CMK (cell line): ENCODE measurements around the gene SEC31A.
"Not testable (repeated sequence)": the region's sequence is repeated elsewhere in the genome, so short reads cannot be mapped to it uniquely, and the experiment has no call there.

ENCODE experiments used
- DNase-seq: peaks from one replicate; pipeline ENCODE4 v3.0.0-alpha.2; 2010; ENCODE audit warnings: low read depth

Gene SEC31A

DNA sequence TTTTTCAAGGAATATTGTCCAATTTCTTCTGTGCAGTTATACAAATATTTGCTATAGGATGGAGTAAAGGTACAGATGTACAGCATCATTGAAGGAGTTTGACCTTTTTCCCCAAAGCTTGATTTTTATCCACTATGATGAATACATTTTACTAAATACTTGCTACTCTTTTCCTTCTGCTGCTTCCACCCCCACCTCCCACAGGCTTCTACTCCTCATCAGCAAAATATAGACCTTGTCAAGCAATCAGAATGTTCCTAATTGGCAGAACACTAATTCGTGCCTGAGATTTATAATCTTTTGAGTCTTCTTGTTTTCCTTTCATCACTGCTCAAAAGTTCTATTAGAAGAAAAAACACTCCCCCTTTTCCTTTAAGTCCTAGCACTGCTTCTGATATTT, 5.8 kb upstream of the SEC31A start:
- DNase-seq, result no peak

- no peak for DNase-seq
These were observed 3.0 kb upstream of the SEC31A start for GRCh38 chr4:82893942-82894341.

GRCh38 chr4:82892467-82892802, 1.5 kb upstream of the SEC31A start:
- DNase-seq, result no peak

DNA sequence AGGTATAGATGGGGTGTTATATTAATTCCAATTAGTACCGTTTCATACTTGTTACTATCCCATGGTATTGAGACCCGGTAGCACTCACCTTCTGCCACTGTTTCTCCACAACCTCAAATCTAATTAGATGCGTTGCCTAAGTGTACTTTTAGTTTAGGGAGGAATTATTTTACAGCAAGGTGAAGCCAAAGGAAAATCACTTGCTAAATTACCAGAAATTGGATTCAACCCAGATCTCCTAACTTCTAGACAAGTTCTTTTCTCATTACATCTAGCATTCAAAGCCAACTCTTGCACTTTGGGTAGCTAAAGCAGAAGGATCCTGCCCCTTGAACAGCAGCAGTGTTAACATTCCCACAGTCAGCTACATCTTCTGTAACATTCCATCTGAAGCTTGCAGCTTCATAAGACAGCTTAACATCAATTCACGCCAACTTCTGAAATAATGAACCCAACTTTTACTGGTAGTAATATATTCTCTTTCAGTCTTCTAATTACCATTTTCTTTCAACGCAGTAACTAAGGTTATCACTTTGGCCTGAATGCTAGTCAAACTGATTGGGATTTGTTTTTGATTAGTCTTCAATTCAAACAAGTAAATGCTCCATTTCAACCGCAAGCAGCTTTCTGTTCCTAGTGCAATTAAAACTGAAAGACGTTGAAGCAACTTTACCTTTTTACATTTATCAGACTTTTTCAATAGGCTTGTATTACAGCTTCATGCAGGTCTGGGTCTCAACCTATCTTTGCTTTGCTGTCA, 934 bp upstream of the SEC31A start:
- no peak for DNase-seq

DNA sequence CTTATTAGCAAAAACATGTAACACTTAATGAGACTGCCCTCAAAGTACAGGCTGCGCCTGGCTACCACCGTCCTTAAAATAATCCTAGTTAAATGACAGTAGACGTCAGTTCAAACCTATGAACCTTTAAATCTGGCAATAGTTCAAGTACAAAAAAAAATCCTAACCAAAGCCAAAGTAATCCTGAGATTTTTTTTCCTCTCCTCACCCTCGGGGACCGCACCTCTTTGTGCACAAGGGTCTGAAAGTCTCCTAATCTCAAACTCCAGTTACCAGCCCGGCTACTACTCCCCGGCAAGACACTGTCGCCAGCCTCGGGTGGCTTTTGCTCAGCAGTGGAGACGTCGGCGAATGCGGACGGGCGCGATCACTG, 439 bp downstream of the SEC31A start:
- no peak for DNase-seq

- no peak for DNase-seq
These were observed 1.7 kb downstream of the SEC31A start for GRCh38 chr4:82889287-82889686.

DNA sequence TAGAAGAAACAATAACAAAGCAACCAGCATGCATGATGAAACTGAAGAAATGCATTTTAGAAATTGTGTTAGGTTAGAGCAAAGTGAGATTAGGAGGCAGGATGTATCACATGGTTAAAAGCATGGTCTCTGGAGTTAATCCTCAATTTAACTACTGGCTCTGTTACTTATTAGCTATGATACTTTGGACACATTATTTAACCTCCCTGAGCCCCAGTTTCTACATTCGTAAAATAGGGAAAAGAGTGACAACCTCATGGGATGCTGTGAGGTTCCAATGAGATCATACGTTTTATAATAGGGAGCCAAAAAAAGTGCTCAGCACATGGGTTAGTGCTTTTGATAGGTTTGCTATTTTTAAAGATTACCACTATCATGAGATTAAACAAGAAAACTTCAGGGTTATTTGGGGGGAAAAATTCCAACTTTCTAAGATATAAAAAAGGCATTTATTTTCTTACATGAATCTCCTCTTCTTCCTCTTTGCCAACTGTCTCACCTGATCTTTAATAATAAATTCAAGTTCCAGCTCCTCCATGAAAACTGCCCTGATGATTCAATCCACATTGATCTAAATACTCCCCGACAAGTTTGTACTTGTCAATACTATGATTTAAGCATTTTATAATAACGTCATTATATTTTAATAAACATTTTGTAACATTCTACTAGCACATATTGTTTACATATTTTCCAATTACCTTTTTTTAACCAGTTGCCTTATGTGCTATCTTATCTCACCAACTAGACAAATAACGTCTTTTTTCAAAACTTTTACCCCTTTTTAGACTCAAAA, 4.6 kb downstream of the SEC31A start:
- no peak for DNase-seq

DNA sequence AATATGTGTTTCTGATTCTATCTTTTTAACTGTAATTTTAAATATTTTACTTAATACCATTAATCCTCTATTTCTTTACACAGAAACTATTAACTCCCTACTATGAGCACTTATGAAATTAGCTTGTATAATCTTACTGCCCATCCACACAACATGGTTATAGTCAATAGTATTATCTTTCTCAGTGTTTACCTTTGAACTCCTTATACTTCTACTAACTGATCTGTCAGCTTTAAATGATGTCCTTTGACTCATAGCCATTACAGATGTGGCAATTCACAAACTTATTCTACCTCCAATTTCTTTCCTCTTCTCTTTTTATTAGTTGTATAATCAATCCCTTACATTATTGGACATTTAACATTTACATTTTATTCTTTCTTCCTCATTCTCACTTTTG, 5.5 kb downstream of the SEC31A start:
- DNase-seq, result no peak

- no peak for DNase-seq
These were observed 22.4 kb downstream of the SEC31A start for GRCh38 chr4:82868572-82868971.

DNA sequence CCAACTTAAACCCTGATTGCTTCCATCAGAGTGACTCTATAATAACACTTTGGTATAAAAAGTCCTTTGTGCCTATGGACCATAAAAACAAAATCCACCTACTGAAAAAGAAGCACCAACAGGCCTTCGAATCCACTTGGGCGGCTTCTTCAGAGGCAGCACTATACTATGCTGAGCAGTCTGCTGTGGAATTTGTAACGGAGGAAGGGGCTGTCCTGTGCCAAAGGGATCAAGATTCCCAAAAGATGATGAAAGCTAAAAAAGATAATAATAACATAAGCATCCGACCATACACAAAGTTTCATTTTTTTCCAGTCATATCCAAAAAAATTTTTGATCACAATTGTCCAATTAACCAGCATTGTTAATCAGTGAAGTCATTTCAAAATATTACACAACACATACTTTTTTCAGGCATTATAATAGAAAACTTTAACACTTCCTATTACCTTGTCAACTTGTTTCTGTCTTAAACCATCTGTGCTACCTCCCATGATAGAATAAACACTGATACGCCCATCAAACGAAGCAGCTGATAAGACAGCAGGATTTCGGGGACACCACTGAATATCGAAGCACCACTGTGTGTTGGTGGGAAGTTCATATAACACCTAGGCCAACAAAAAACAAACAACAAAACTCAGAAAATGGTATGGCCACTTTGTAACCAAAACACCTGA, 24.1 kb downstream of the SEC31A start:
- DNase-seq, result no peak

GRCh38 chr4:82866033-82866432, 24.9 kb downstream of the SEC31A start:
- not testable (repeated sequence) for DNase-seq

GRCh38 chr4:82865592-82865991, 25.4 kb downstream of the SEC31A start:
- no peak for DNase-seq

- no peak for DNase-seq
These were observed 26.5 kb downstream of the SEC31A start for GRCh38 chr4:82864336-82864979.

DNA sequence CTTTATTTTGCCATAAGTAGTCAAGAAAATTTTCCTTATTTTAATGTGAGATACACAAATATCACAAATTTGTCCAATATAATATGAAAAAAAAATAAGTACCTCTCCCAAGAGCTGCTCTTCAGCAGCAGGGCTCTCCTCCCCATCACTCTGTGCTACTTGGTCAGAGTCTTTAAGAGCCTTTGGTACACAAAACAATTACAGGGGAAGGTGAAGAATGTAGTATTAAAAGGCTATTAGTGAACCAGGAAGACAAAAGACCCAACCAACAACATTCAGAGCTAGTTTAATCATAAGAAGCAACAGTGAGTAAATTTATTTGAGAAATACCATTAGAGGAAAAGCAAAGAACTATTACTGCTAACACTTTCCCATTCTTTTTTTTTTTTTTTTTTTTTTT, 29.4 kb downstream of the SEC31A start:
- DNase-seq, result no peak

DNA sequence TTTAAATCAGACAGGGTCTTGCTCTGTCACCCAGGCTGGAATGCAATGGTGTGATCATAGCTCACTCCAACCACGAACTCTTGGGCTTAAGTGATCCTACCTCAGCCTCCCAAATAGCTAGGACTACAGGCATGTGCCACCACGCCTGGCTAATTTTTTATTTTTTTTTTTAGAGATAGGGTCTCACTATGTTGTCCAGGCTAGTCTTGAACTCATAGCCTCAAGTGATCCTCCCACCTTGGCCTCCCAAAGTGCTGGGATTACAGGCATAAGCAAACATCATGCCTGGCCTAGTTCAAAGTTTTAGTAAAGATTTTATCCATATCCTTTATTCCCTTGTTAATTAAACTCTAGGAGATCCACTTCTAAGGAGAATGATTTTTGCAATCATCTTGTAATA, 30.5 kb downstream of the SEC31A start:
- not testable (repeated sequence) for DNase-seq

- no peak for DNase-seq
These were observed 38.1 kb downstream of the SEC31A start for GRCh38 chr4:82852751-82853285.

DNA sequence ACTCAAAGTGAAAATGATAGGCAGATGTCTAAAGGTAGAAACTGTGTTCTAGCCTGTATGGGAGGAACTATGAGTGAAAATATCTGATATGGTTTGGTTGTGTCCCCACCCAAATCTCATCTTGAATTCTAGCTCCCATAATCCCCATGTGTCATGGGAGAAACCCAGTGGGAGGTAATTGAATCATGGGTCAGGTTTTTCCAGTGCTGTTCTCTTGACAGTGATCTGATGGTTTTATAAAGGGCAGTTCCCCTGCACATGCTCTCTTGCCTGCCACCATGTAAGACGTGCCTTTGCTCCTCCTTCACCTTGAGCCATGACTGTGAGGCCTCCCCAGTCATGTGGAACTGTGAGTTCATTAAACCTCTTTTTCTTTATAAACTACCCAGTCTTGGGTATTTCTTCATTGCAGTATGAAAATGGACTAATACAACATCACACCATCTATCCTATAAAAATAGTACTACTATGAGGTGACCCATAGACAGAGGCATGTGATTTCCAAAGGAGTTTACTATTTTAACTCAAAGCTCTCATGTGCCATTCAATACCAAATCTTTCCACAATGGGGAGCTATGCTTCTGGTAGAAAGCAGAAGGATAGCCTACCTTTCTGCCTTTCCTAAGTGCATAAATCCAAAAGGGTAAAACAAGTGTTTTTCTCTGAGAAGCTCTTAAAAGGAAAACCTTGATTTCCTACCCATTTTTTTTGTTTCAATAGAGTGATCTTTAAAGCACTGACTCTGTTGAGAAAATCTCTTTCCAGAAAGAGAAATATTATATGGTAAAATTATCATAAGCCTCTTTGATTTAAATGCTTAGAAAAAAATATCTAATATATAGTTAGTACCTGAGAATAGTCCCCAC, 38.8 kb downstream of the SEC31A start:
- peak; percentile 17 for DNase-seq

DNA sequence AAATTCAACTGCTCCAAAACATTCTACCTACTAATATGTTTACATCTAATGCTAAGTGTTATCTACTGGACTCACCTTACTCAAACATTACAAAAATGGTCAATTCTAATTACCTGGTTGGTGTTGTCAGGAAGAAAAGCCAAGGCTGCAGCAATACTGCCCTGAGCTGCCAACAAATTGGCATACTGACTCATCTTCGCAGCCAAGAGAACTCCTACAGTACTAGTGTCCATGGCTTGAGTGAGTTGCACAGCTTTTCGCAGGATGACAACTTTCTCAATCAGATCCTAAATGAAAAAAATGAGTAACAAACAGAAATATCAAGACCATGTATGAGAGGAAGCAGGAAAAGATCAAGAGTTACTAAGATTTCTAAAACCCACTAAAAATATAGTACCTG, 39.6 kb downstream of the SEC31A start:
- no peak for DNase-seq

- no peak for DNase-seq
These were observed 40.3 kb downstream of the SEC31A start for GRCh38 chr4:82850684-82851083.

DNA sequence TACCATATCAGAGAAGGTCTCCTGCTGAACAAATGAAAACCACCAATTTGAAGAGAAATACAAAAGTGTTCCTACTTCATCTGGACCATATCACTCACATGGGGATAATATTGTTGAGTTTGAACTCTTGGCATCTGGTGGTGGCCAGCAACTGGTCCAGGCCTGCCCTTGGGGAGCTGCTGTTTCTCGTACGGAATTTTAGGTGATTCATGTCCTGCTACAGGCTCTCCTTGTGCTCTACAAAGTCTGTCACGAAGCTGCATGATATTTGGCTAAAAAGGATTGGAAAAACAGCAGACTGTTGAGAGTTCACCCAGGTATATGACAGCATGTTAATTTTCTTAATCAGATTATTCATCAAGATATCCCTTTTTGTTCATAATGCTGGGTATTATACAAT, 42.2 kb downstream of the SEC31A start:
- no peak for DNase-seq

DNA sequence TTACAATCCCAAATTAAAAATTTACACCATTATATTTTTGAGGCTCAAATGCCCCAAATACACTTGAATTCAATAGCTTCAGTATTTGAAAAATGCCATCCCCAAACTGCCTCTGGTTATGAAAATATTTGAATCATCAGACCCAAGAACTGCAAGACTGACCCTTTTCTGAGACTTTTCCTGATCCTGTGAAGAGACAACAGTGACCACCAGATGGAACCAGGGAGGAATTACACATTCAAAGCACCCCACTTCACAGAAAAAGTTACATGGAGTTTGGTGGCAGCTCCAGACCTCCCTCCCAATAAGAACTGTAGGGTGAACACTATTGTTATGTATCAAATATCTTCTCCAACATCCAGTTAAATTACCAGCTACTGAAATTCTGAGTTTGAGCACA, 48.4 kb downstream of the SEC31A start:
- DNase-seq, result no peak
